DND-41 (cell line): Measurements from ENCODE around the gene GATB.

Experiments used
- CTCF ChIP-seq: IDR thresholded peaks from 2 replicates; pipeline ENCODE4 v1.5.1; 2012; ENCODE audit warnings: borderline replicate concordance, low read length, moderate library complexity, mild to moderate bottlenecking; ENCODE audit not compliant: poor library complexity, severe bottlenecking; ENCODE audit errors: extremely low read depth
- EZH2 ChIP-seq: IDR thresholded peaks from 3 replicates; pipeline ENCODE4 v1.6.1; 2012; ENCODE audit warnings: borderline replicate concordance, low read depth, mild to moderate bottlenecking, moderate library complexity, low read length, inconsistent platforms; ENCODE audit not compliant: severe bottlenecking

GRCh38 chr4:151677193-151677592 lies 83.6 kb downstream of the GATB start:
- no peak for TF ChIP-seq CTCF
- TF ChIP-seq EZH2, result no peak
